HG02571 (cell line): ENCODE measurements around the gene NKAP.
"Not testable (repeated sequence)": the region's sequence is repeated elsewhere in the genome, so short reads cannot be mapped to it uniquely, and the experiment has no call there.

Experiments
- ATAC-seq: cut with Tn5 transposase; IDR thresholded peaks from one replicate; pipeline ENCODE4 v1.9.1; 2021; ENCODE audit warnings: mild to moderate bottlenecking, moderate library complexity; ENCODE audit not compliant: unreplicated experiment

The NKAP gene

GRCh38 chrX:119941336-119941735, 2.2 kb downstream of the NKAP start:
- ATAC-seq, result no peak

- ATAC-seq, result no peak
These were observed 8.2 kb downstream of the NKAP start for GRCh38 chrX:119935215-119935874.

GRCh38 chrX:119922391-119922790, 21.2 kb downstream of the NKAP start:
- not testable (repeated sequence) for ATAC-seq

- no peak for ATAC-seq
These were observed 23.5 kb downstream of the NKAP start for GRCh38 chrX:119919835-119920585.

GRCh38 chrX:119917877-119918276, 25.7 kb downstream of the NKAP start:
- ATAC-seq, result no peak

- ATAC-seq, result no peak
These were observed 27.2 kb downstream of the NKAP start for GRCh38 chrX:119916310-119916709.

- no peak for ATAC-seq
These were observed 42.6 kb downstream of the NKAP start for GRCh38 chrX:119900976-119901375.

GRCh38 chrX:119899125-119899524, 44.4 kb downstream of the NKAP start:
- ATAC-seq, result no peak

- no peak for ATAC-seq
These were observed 47.7 kb downstream of the NKAP start, which contains the start of gene AKAP14 for GRCh38 chrX:119895843-119896326. Gene AKAP14, plus strand, starts transcription at chrX:119895893. Its CDS starts 7,331 bp downstream, at chrX:119903224.

- ATAC-seq, result not testable (repeated sequence)
These were observed 51.4 kb downstream of the NKAP start for GRCh38 chrX:119891961-119892692.

- not testable (repeated sequence) for ATAC-seq
These were observed 52.9 kb downstream of the NKAP start for GRCh38 chrX:119890626-119891025.

- no peak for ATAC-seq
These were observed 55.7 kb downstream of the NKAP start for GRCh38 chrX:119887721-119888425.

GRCh38 chrX:119885554-119886428, 57.8 kb downstream of the NKAP start:
- ATAC-seq, result no peak

GRCh38 chrX:119880552-119881437, 62.8 kb downstream of the NKAP start:
- peak; percentile 77 for ATAC-seq

GRCh38 chrX:119880076-119880475, 63.5 kb downstream of the NKAP start:
- no peak for ATAC-seq

- no peak for ATAC-seq
These were observed 64.8 kb downstream of the NKAP start for GRCh38 chrX:119878740-119879139.

GRCh38 chrX:119871599-119872395, 71.8 kb downstream of the NKAP start, which contains the start of the genes NDUFA1 and RNF113A:
Gene NDUFA1, plus strand, starts transcription at chrX:119871832. Its CDS starts 80 bp downstream, at chrX:119871912.
Gene RNF113A, minus strand, starts transcription at chrX:119871733. Its CDS starts 120 bp downstream, at chrX:119871613.
- ATAC-seq, result peak; percentile 90

GRCh38 chrX:119871245-119871598, 72.3 kb downstream of the NKAP start:
- peak; percentile 16 for ATAC-seq
